ENCODE measurements around the gene NLK.
"Not testable (repeated sequence)": the region's sequence is repeated elsewhere in the genome, so short reads cannot be mapped to it uniquely, and the experiment has no call there.

Gene NLK

GRCh38 chr17:28196636-28197035, 154.2 kb downstream of the NLK start:
- DNase-seq (ENCODE audit: low read depth), result no peak

- no peak for DNase-seq (ENCODE audit: low read depth)
Measured at GRCh38 chr17:28199115-28199514, 156.6 kb downstream of the NLK start.

- DNase-seq (ENCODE audit: low read depth), result no peak
Measured at GRCh38 chr17:28199728-28200127, 157.3 kb downstream of the NLK start.

- no peak for DNase-seq (ENCODE audit: low read depth)
Measured at GRCh38 chr17:28201315-28201714, 158.8 kb downstream of the NLK start.

GRCh38 chr17:28204244-28204643, 161.8 kb downstream of the NLK start:
- no peak for DNase-seq (ENCODE audit: low read depth)

- DNase-seq (ENCODE audit: low read depth), result no peak
Measured at GRCh38 chr17:28204751-28205150, 162.3 kb downstream of the NLK start.

- DNase-seq (ENCODE audit: low read depth), result no peak
Measured at GRCh38 chr17:28206292-28206691, 163.8 kb downstream of the NLK start.

GRCh38 chr17:28211811-28212210, 169.3 kb downstream of the NLK start:
- DNase-seq (ENCODE audit: low read depth), result no peak

- not testable (repeated sequence) for DNase-seq (ENCODE audit: low read depth)
Measured at GRCh38 chr17:28213578-28213977, 171.1 kb downstream of the NLK start.

- DNase-seq (ENCODE audit: low read depth), result no peak
Measured at GRCh38 chr17:28216052-28216451, 173.6 kb downstream of the NLK start.

- DNase-seq (ENCODE audit: low read depth), result no peak
Measured at GRCh38 chr17:28216528-28216927, 174.1 kb downstream of the NLK start.

- DNase-seq (ENCODE audit: low read depth), result no peak
Measured at GRCh38 chr17:28219771-28220170, 177.3 kb downstream of the NLK start.

GRCh38 chr17:28221751-28222414, 179.4 kb downstream of the NLK start:
- DNase-seq (ENCODE audit: low read depth), result no peak

- no peak for DNase-seq (ENCODE audit: low read depth)
Measured at GRCh38 chr17:28225271-28225670, 182.8 kb downstream of the NLK start.

- no peak for DNase-seq (ENCODE audit: low read depth)
Measured at GRCh38 chr17:28225867-28226266, 183.4 kb downstream of the NLK start.

GRCh38 chr17:28226563-28227315, 184.3 kb downstream of the NLK start:
- DNase-seq (ENCODE audit: low read depth), result no peak

GRCh38 chr17:28227316-28228108, 185.0 kb downstream of the NLK start:
- no peak for DNase-seq (ENCODE audit: low read depth)

GRCh38 chr17:28228109-28228840, 185.8 kb downstream of the NLK start:
- no peak for DNase-seq (ENCODE audit: low read depth)

- DNase-seq (ENCODE audit: low read depth), result no peak
Measured at GRCh38 chr17:28228986-28229729, 186.7 kb downstream of the NLK start.

GRCh38 chr17:28230011-28230410, 187.5 kb downstream of the NLK start:
- no peak for DNase-seq (ENCODE audit: low read depth)

- DNase-seq (ENCODE audit: low read depth), result not testable (repeated sequence)
Measured at GRCh38 chr17:28230607-28231006, 188.1 kb downstream of the NLK start.
